ENCODE data around the gene HPCAL1. TPM values are rescaled to one million over a fixed set of nuclear protein-coding genes. Genes with fewer than 3 reads are reported as not detected.

HPCAL1 gene
- total RNA-seq, 1 experiment from 2014 or later = 165 TPM

DNA sequence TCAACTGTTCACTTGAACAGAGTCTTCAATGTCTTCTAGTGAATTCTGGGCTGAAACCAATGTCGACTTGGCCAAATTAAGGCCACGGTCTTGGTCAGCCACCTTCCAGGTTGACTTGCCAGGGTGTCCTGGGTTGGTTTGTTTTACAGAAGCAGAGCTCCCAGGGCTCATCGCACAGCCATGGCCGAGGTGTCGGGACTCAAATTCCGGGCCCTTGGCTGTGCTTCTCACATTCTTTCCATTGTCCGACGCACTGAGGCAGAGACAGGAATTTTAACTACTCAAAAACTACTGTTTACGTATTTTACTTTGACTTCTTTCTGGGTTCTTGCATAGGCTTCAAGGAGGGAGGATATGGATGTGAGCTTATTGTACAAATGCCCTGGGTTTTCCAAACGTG is 51.7 kb downstream of the HPCAL1 start:
- DNase-seq (ENCODE audit: low read depth) = no peak
- in situ Hi-C loops (cut with HindIII; ENCODE audit: low pct_unique_long_range_greater_than_20kb, low sequenced_read_pairs) = no loop called here

DNA sequence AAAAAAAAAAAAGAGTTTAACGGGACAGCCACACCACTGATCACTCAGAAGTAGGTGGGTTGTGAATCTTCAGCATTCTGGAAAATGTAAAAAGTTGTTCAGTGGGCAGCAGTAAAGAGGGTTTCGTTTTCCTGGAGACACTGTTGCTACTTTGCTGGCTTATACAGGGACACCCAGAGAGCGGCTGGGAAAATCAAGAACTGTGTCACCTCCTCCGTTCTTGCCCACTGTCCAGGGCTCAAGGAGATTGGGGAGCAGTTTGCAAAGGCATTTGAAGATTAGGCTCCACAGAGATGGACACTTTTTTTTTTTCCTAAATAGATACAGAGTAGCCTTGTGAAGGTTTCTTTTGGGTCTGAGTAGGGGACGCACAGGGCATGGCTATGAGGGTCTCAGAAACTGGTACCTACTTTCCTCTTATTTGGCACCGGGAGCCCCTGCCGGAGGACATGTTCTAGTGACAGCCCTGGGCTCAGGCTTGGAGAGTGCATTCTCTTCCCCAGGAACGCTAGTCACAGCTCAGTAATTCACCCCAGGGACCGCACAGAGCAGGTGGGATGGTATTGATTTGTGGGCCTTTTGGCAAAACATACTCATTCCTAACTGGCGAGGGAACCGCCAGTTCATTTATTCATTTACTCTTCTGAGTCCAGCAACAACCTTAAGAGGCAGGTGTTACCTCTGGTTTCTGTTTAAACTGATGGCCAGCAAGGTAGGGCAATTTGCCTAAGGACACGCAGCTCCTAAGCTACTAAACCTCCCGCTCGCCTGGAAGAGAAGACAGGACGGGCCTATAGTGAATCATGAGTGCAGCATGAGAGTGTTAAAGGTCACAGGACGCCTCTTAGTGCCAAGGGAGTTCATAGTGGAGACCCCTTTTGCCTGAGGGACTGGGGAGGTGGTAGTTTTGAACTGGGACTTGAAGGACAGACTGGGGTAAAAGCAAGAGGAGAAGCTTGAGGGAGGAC is 53.1 kb downstream of the HPCAL1 start:
- in situ Hi-C loops (cut with HindIII; ENCODE audit: low pct_unique_long_range_greater_than_20kb, low sequenced_read_pairs) = no loop called here
- no peak for DNase-seq (ENCODE audit: low read depth)

DNA sequence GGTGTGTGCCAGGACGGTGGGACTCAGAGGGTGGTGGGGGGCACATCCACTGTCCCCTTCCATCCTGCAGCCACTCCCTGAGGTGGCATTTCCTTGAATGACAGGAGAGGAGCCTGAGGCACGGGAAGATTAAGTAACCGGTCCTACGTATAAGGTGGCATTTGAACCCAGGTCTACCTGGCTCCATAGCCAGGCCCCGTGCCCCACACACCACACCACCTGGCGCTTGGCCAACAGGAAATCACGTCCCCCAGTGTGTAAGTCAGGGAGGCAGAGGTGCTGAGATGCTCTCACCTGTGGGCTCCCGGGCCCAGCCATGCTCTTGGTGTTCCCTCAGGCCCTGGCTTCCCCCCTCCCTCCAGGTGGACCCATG is 53.7 kb downstream of the HPCAL1 start:
- DNase-seq (ENCODE audit: low read depth) = no peak
- in situ Hi-C loops (cut with HindIII; ENCODE audit: low pct_unique_long_range_greater_than_20kb, low sequenced_read_pairs) = no loop called here

DNA sequence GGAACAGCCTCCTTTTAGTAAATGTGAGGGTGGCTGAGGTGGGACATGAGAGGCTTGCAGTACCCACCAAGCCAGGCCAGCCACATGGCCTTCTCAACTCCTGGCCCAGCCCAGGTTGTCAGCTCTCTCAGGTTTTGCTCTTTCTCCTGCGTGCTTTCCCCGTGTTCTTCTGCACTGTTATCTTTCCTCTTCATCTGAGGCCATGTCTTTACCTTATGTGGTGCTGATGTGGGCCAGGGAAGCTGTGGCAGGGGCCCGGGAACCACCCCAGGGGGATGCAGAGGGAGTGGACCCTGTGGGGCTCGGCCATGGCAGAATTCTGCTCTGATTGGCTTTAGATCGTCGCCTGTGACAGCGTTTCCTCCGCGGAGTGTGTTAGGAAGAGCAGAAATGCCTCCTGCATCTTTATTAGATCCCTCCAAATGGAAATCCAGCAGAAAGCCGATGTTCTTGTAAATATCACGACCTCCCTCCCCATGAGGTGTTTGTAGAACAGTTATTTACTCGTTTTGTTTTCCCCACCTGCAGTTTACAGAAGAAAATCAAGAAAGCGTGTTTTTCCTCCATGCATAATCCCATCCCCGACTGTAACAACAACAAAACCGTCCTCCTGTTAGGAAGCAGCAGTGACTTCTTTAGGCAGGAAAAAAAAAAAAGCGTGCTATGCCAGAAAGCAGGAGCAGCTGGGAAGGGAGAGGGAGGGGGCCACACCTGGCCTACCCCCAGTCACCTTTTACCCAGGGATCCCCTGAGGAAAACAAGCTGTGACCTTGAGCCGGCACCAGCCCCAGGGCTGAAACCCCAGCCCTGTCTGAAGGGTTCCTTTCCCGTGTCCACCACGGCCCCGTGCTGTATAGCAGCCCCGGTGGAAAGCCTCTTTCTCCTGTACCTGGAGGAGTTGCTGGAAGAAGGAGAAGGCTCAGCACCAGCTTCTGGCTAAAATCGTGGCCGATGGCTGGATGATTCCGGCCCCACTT is 54.8 kb downstream of the HPCAL1 start:
- in situ Hi-C loops (cut with HindIII; ENCODE audit: low pct_unique_long_range_greater_than_20kb, low sequenced_read_pairs) = no loop called here
- no peak for DNase-seq (ENCODE audit: low read depth)

DNA sequence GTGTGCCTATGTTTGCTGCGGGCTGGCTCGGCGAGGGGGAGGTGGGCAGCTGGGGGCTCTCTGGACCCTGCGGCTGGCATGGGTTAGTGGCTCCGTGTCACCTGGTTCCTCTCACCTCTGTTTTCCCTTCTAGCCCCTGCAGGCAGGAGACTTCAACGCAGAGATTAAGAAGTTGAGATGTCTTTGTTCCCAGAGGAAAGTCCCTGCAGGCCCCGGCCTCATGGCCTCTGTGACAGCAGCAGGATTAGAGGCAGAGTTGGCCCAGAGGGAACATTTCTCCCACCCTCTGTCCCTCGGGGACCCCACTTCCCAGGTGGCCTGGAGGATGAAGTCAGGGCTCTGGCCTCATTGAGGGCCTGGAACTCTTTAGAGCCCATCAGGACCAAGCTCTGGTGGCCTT is 56.5 kb downstream of the HPCAL1 start:
- in situ Hi-C loops (cut with HindIII; ENCODE audit: low pct_unique_long_range_greater_than_20kb, low sequenced_read_pairs) = no loop called here
- no peak for DNase-seq (ENCODE audit: low read depth)

DNA sequence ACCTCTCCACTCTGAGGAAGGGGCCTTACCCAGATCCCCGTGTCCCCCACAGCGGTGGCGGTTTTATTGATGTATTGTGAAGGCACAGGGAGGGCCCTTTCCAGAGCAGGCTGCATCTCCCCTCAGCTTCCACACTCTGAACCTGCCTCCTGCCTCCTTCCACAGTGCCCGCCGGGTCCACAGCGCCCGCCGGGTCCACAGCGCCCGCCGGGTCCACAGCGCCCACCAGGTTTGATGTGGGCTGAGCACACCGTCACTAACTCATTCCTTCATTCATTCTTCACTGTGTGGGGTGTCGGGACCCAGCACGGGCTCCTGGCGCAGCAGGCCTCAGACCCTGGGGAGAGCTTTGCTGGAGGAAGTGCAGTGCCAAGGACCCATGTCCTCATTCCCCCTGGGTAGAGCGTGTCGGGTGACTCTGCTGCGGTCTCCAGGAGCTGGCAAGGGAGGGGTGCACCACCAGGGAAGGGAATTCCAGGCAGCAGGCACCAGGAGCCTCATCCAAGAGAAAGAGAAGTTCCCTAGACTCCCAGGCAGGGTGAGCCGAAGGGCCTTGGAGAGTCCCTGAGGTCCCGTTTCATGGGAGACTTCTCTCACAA is 57.1 kb downstream of the HPCAL1 start:
- in situ Hi-C loops (cut with HindIII; ENCODE audit: low pct_unique_long_range_greater_than_20kb, low sequenced_read_pairs) = no loop called here

DNA sequence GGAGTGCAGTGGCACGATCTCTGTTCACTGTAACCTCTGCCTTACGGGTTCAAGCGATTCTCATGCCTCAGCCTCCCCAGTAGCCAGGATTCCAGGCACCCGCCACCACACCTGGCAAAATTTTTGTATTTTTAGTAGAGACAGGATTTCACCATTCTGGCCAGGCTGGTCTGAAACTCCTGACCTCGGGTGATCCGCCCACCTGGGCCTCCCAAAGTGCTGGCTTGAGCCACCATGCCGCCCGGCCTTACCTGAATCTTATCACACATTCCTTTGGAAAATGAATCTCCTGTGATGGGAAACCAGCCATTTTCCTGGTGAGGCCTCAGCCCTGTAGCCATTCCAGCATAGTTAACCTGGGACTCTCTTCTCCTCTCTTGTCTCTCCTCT is 57.8 kb downstream of the HPCAL1 start:
- in situ Hi-C loops (cut with HindIII; ENCODE audit: low pct_unique_long_range_greater_than_20kb, low sequenced_read_pairs) = no loop called here
- no peak for DNase-seq (ENCODE audit: low read depth)

More for the DNA sequence above, 57.1 kb downstream of the HPCAL1 start:
- DNase-seq (ENCODE audit: low read depth) = no peak

DNA sequence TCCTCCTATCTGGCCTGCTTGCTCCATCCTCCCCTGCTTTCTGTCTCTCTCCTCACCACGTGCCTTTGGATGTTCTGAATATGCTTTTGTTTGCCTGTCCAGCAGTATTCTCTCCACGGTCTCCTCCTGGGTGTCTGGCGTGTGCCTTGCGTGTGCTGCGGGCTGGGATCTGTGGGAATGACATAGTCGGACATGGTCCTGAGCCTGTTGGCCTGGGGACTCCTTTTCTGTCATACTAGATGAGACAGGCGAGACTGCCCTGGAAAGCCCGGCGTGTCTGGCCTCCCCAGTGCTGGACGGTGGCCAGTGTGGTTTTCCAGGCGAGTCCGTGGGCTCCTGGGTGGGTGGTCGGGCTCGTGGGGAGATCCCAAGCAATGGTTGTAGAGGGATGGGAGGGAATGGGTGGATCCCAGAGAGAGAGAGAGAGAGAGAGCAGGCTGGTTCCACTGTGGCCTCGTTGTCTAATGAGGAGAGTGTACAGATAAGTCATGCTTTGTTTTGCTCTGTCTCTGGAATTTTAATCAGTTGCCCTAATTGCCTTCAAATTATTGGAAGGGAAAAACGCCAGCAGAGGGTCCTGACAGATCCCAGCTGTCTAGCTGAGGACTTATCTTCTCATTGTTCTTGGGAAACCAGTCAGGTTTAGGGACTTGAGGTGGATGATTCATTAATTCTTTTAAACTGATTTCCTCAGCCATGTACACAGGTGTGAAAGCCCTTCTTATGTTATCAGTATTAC is 58.3 kb downstream of the HPCAL1 start:
- no peak for DNase-seq (ENCODE audit: low read depth)
- in situ Hi-C loops (cut with HindIII; ENCODE audit: low pct_unique_long_range_greater_than_20kb, low sequenced_read_pairs) = no loop called here

DNA sequence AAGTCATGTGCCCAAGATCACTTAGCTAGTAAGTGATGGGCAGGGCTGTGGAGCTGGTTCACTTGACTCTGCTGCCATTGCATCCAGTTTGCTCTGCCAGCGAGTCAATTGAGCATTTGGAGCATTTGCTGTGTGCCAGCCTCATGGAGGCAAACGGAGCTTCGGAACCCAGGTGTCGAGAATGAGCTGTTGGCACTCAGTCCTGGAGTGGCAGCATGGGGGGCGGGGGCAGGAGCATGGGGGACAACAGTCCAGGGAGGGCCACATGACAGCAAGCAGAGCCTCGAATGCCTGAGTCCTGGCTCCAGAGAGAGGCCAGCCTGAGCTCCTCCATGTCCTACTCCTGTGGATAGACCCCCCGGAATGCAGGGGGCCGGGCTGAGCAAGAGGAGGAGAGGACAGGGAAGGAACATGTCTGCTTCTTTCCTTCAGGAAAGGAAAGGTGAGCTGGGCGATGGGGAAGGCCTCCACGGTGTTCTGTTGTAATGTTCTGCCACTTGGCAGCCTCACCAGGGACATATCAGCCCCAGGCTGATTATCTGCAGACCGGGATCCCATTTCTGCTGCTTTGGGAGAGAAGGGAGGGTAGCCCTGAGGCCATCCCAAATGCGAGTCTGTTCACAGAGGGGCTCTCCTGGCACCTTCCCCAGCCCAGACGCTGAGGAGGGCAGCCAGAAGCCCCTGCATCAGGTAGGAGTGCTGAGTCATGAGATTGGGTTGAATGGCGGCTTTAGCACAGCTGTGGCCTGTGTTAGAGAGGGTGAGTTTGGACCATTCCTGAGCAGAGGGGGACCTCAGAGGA is 59.6 kb downstream of the HPCAL1 start:
- in situ Hi-C loops (cut with HindIII; ENCODE audit: low pct_unique_long_range_greater_than_20kb, low sequenced_read_pairs) = no loop called here
- no peak for DNase-seq (ENCODE audit: low read depth)

DNA sequence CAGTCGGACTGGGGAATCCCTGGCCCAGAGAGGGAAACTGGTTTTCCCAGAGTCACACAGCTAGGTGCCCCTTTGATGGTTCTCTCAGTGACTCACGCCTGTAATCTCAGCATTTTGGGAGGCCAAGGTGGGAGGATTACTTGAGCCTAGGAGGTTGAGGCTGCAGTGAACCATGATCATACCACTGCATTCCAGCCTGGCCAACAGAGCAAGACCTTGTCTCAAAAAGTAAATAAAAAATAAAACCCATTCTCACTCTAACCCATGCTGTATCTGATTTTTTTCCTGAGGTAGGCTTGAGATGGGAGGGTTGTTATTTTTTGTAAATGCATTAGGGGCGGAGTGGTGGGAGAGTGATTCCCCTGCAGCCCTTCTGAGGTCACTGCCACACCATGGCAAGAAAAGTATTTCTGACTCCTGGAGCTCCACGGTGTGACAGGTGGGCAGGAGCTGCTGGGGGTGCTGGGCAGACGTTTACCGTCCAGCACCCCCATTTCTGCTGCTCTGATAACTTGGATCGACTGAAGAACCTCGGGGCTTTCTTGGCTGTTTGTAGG is 60.3 kb downstream of the HPCAL1 start:
- in situ Hi-C loops (cut with HindIII; ENCODE audit: low pct_unique_long_range_greater_than_20kb, low sequenced_read_pairs) = no loop called here
- DNase-seq (ENCODE audit: low read depth) = no peak

DNA sequence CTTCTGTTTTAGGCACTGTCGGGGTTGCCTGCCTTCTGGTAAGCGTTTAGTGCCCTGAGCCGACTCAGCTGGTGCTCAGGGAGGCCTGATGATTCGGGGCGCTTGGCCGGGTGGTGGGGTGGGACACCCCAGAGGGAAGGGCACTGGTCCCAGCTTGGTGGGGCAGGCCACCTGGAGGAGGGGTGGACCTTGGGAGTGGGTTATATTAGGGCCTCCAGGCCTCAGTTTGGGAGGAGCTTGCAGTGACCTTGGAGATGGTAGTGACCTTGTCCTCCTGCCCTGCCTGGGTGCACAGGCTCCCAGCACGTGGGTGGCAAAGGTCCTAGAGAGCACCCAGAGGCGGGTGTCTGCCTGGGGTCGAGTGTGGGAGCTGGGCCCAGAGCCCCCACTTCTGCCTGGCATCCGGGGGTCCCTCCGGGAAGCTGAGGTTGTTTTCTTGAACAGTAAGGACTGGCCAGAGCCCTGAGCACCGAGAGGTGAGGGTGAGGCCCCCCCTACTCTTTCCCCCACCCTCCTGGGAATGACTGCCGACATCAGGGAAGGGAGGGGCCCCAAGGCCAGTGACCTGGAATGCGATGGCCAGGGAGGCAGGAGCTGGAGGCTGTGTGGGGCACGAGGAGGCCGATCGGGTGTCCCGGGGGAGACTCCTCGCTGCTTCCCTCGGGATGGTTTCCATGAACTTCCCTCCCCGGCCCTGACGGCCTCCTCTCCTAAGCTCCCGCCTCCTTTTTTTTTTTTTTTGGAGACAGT is 61.3 kb downstream of the HPCAL1 start:
- DNase-seq (ENCODE audit: low read depth) = no peak
- in situ Hi-C loops (cut with HindIII; ENCODE audit: low pct_unique_long_range_greater_than_20kb, low sequenced_read_pairs) = no loop called here

DNA sequence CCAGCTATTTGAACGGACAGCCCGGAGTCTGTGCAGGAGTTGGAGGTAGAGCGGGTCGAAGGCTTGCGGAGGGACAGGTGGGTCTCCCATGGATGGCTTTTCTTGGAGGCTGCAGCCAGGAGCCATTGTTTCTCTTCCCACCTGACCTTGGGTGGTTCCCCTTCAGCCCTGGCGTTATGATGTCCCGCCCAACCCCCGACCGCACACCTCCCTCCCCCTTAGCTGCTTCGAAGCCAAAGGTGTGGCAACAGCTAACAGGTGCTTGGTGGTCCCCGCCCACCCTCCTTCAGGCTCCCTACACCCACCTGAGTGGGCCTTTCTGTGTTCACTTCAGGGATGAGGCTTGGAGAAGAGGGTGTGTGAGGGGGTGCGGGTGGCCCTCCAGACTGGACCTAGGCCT is 62.7 kb downstream of the HPCAL1 start:
- DNase-seq (ENCODE audit: low read depth) = no peak
- in situ Hi-C loops (cut with HindIII; ENCODE audit: low pct_unique_long_range_greater_than_20kb, low sequenced_read_pairs) = no loop called here

DNA sequence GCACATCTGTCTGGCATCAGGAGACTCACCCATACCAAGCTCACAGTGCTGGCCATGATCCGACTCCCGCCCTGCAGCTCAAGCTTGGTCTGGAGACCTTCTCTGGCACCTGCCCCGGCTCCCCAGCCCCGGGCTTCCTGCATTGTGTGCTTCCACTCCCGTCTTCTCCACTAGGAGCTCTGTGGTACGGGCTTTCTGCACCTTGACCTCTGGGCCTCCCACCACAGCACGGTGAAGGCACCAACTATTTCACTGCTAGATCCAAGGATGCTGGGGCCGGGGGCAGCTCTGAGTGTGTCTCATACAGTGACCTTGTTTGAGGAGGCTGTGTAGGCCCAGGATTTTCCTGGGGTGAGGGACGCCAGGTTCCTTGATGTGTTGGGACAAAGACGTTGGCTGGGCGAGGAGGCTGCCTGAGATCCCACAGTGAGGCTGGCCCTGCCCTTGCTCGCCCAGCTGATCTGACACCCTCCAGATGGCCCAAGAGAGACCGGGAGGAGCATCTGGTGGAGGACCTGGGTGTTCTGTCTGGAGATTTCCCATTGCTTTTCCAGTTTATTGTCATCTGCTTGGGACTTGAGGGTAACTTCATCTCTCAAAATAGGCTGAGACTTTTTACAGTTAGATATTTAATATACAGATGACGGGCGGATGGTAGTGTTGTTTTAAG is 64.0 kb downstream of the HPCAL1 start:
- no peak for DNase-seq (ENCODE audit: low read depth)
- in situ Hi-C loops (cut with HindIII; ENCODE audit: low pct_unique_long_range_greater_than_20kb, low sequenced_read_pairs) = no loop called here

DNA sequence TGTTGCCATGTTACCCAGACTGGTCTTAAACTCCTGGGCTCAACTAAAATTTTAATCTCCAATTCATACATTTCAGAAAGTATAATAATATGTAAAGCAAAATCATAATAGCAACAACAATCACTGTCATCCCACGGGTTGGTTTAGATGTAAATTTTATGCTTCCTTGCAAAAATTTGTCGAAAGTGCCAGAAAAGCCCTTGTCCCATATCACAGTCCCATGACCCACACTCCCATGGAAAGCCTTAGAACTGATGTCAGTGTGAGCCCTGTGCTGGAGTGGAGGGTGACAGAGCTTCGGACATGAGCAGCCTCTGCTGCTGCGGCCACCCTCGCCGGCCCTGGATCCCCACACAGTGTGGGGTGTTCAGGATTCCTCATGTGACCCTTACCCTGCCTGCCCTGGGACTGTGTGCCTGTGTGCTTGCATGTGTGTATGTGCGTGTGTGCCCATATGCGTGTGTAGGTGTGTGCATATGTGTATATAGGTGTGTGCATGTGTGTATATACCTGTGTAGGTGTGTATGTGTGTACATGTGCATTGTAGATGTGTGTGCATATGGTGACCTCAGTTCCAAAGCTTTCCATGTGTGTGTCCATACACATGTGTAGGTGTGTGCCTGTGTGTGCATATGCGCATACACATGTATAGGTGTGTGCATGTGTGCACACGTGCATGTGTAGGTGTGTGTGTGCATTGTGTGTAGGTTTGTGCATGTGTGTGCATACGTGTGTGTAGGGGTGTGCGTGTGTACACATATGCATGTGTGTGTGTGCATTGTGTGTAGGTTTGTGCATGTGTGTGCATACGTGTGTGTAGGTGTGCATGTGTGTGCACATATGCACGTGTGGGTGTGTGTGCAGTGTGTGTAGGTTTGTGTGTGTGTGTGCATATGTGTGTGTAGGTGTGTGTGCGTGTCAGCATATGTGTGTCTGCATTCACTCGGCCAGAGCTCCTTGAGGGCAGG is 65.1 kb downstream of the HPCAL1 start:
- in situ Hi-C loops (cut with HindIII; ENCODE audit: low pct_unique_long_range_greater_than_20kb, low sequenced_read_pairs) = no loop called here
- no peak for DNase-seq (ENCODE audit: low read depth)

All from Caki2 (cell line).